Mesothelial cell of epicardium (in vitro differentiated cells): Measurements from ENCODE around the gene CFHR5. TPM values are rescaled to one million over a fixed set of nuclear protein-coding genes. Genes with fewer than 3 reads are reported as not detected.
"Not testable (repeated sequence)": the region's sequence is repeated elsewhere in the genome, so short reads cannot be mapped to it uniquely, and the experiment has no call there.

Experiments used
- DNase-seq, 2 experiments: peaks; one replicate each; pipeline ENCODE4 v3.0.0; 2021; ENCODE audit warnings: low spot score in 2 of 2; ENCODE audit not compliant: unreplicated experiment in 2 of 2
- H3K27ac Mint-ChIP-seq: 2 replicates; pipeline ENCODE4 v1.8.0; 2021; ENCODE audit warnings: mixed read lengths
- H3K27me3 Mint-ChIP-seq: 2 replicates; pipeline ENCODE4 v1.8.0; 2021; ENCODE audit warnings: low read depth, mixed read lengths
- H3K36me3 Mint-ChIP-seq: 2 replicates; pipeline ENCODE4 v1.8.0; 2021; ENCODE audit warnings: mixed read lengths
- H3K4me1 Mint-ChIP-seq: 2 replicates; pipeline ENCODE4 v1.8.0; 2021; ENCODE audit warnings: mixed read lengths
- H3K4me3 Mint-ChIP-seq: 2 replicates; pipeline ENCODE4 v1.8.0; 2021; ENCODE audit warnings: mild to moderate bottlenecking, moderate library complexity, mixed read lengths
- H3K9me3 Mint-ChIP-seq: 2 replicates; pipeline ENCODE4 v1.8.0; 2021; ENCODE audit warnings: mixed read lengths
- CTCF ChIP-seq: fragments of 200-600 bp; sonication (generic); IDR thresholded peaks from one replicate; pipeline ENCODE4 v1.5.0; 2021; ENCODE audit warnings: antibody characterized with exemption; ENCODE audit not compliant: unreplicated experiment
- total RNA-seq: library from RNA; stranded (reverse); gene quantifications from 3 replicates; pipeline ENCODE4 v1.2.1, GENCODE V29; 2021

CFHR5 gene
- not detected in 3 replicates for total RNA-seq

GRCh38 chr1:196977278-196977677 lies at the start of gene CFHR5:
CFHR5 (plus strand) TSS chr1:196977556; CDS start chr1:196977665, 109 bp downstream.
- H3K9me3 Mint-ChIP-seq = no peaks in the 10 kb centered on the region
- no peak within 1 kb of the TSS for H3K4me3 Mint-ChIP-seq
- no peaks in the 10 kb centered on the region for H3K4me1 Mint-ChIP-seq
- H3K27me3 Mint-ChIP-seq = no peaks in the 10 kb centered on the region
- TF ChIP-seq CTCF = no peak
- H3K36me3 Mint-ChIP-seq = no peaks in the 10 kb centered on the region
- no peak for DNase-seq
- no peak within 1 kb of the TSS for H3K27ac Mint-ChIP-seq

- not testable (repeated sequence) for H3K27ac Mint-ChIP-seq, H3K27me3 Mint-ChIP-seq, H3K4me1 Mint-ChIP-seq, H3K4me3 Mint-ChIP-seq, H3K36me3 Mint-ChIP-seq, DNase-seq, H3K9me3 Mint-ChIP-seq
Measured at GRCh38 chr1:196932853-196933252, 44.5 kb upstream of the CFHR5 start.

- H3K27ac Mint-ChIP-seq = no peak overlapping the region
- DNase-seq = no peak
- no peaks in the 10 kb centered on the region for H3K27me3 Mint-ChIP-seq
- H3K9me3 Mint-ChIP-seq = peaks cover 7% of the 10 kb centered on the region
- TF ChIP-seq CTCF = no peak
- H3K4me3 Mint-ChIP-seq = no peak overlapping the region
- no peaks in the 10 kb centered on the region for H3K4me1 Mint-ChIP-seq
- H3K36me3 Mint-ChIP-seq = no peaks in the 10 kb centered on the region
Measured at GRCh38 chr1:196933531-196934189, 43.7 kb upstream of the CFHR5 start.

GRCh38 chr1:196941474-196941873 lies 35.9 kb upstream of the CFHR5 start:
- H3K4me1 Mint-ChIP-seq, DNase-seq, H3K36me3 Mint-ChIP-seq, H3K27ac Mint-ChIP-seq, H3K4me3 Mint-ChIP-seq, H3K27me3 Mint-ChIP-seq: not testable (repeated sequence)
- peaks cover 19% of the 10 kb centered on the region for H3K9me3 Mint-ChIP-seq

- not testable (repeated sequence) for H3K4me3 Mint-ChIP-seq, H3K27ac Mint-ChIP-seq, H3K4me1 Mint-ChIP-seq, H3K27me3 Mint-ChIP-seq, H3K36me3 Mint-ChIP-seq, DNase-seq
- peaks cover 13% of the 10 kb centered on the region for H3K9me3 Mint-ChIP-seq
Measured at GRCh38 chr1:196943568-196943967, 33.8 kb upstream of the CFHR5 start, which contains the start of gene CFHR2. CFHR2 (plus strand) TSS chr1:196943738; CDS start chr1:196943881, 143 bp downstream.

GRCh38 chr1:196951711-196952394 lies 25.5 kb upstream of the CFHR5 start:
- Mint-ChIP-seq H3K4me1 (no peaks in the 10 kb centered on the region), H3K27me3 (no peaks in the 10 kb centered on the region), H3K9me3 (no peaks in the 10 kb centered on the region), H3K36me3 (no peaks in the 10 kb centered on the region), H3K4me3 (no peak overlapping the region), H3K27ac (no peak overlapping the region)
- no peak for TF ChIP-seq CTCF
- DNase-seq = no peak

- no peaks in the 10 kb centered on the region for H3K27me3 Mint-ChIP-seq
- H3K4me1 Mint-ChIP-seq = no peaks in the 10 kb centered on the region
- no peaks in the 10 kb centered on the region for H3K9me3 Mint-ChIP-seq
- no peaks in the 10 kb centered on the region for H3K36me3 Mint-ChIP-seq
- no peak for DNase-seq
- H3K27ac Mint-ChIP-seq = no peak overlapping the region
- no peak overlapping the region for H3K4me3 Mint-ChIP-seq
- TF ChIP-seq CTCF = no peak
Measured at GRCh38 chr1:196954778-196955177, 22.6 kb upstream of the CFHR5 start.
